Stimulated activated CD4-positive, alpha-beta T cell treated with anti-CD3 and anti-CD28 coated beads, Interleukin-1b, Interleukin-23, amount 100 ng/mL, for 1 hour (primary cell): ENCODE measurements around the gene PRCC.
"Not testable (repeated sequence)": the region's sequence is repeated elsewhere in the genome, so short reads cannot be mapped to it uniquely, and the experiment has no call there.

ENCODE experiments used
- DNase-seq, 2 donors: peaks; one replicate each; pipeline ENCODE4 v3.0.0-alpha.2; 2020; ENCODE audit warnings: low read depth in 2 of 2

The PRCC gene

DNA sequence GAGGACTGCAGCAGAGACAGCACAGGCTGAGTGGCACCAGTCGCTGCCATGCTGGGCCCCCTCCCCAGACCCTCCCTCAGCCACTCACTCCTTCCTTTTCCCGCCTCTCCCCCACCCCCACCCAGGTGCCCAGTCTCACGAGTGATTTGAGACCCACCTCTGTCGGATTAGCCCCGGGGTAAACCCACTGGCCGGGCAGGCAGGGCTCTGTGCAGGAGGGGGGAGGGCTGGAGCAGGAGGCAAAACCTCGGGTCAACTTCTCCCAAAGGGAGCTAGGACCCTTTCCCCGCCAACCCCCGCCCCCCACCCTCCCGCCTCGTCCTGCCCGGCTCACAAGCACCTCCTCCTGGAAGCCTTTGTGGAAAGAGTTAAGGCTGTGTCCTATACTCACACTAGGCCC is 23.0 kb upstream of the PRCC start:
- DNase-seq, result no peak

DNA sequence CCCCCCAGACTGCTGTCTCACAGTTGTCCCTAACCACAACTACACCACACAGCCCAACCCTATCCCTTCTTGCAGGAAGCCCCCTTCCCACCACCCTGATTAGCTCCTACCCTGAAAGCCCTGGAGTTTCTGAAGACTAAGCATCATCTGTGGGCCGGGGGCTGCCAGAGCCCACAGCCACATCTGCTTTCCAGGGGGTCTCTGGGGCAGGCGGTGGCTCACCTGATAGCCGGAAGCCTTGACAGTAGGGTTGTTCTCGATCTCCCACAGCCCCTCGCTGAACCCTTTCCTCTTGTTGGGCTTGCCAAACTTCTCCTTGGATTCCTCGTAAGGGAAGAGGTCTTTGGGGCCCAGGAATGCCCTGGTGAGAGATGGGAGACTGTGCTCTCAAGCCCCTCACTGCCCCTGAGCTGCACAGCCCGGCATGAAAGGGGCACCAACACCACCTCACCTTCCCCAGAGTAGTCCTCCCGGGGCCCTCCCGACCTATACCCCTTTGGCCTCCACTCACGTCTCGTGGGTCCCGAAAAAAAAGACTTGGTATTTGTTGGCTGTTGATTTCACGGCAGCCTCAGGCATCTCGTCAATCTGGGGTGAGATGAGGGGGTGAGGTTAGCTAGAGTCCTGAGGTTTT is 22.4 kb upstream of the PRCC start:
- DNase-seq, result no peak

DNA sequence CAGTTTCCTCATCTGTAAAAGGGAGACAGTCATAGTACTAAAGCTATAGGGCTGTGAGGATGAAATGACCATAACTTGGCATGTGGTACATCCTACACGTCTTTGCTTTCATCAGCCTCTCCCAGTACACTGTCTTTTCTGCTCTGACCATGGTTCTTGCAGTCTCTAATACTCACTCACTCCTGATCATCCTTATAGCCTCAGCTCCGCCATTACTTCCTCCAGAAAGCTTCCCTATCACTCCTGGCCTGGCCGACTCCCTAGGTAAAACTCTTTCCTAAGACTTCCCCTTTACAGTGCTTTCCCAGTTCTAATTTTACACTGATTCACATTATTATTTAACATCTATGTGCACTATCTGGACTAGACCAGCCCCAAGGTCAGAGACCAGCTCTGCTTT is 21.5 kb upstream of the PRCC start:
- no peak for DNase-seq

DNA sequence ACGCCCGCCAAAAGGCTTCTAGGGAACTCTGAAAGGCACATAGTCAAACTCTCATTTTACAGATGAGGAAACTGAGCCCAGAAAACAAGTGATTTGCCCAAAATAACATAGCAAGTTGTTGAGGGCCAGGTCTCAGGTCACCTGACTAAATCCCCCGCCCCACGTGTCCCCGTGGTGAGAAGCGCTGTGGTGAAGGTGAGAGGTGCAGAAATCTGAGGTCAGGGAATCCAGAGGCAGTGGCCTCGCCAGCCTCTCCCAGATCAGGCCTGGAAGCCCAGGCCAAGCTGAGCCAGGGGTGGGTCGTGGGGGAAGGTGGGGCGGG is 21.0 kb upstream of the PRCC start:
- no peak for DNase-seq

DNA sequence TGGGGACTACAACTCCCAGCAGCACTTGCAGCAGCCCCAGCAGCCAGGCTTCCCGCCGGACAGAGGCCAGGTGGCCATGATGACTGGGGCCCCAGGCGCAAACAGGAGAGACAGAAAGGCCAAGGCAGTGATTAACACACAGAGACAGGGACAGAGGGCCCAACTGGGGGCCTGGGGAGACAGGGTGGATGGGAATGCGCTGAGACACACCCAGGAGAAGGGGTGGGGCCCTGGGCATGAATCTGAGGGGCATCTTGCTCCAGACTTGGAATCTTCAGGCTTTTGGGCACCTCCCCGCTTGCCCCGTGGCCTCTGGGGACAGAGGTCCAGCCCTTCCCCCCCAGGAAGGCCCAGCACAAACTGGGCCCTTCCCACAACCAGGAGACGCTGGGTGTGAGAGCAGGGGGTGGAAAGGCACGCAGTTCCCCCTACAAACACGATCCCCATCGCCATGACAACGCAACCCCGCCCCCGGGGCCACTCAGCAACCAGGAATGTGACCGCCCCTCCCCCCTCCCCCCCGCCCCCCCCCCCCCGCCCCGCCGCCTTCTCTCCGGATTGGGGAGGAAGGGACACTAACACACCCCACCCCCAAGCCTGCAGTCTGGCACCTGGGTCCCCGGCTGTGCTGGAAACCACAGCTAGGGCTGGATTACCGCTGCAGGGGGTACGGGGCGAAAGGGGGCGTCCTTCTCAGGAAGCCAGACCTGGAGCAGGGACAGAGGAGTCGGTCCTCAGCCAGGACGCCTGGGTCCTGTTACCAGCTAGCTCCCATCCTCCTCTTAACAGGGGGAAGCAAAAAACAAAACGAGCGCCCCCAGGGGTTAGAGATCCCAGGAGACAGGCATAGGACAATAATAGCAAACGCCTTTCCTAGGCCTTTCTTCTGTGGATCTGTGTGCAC is 20.4 kb upstream of the PRCC start:
- no peak for DNase-seq

DNA sequence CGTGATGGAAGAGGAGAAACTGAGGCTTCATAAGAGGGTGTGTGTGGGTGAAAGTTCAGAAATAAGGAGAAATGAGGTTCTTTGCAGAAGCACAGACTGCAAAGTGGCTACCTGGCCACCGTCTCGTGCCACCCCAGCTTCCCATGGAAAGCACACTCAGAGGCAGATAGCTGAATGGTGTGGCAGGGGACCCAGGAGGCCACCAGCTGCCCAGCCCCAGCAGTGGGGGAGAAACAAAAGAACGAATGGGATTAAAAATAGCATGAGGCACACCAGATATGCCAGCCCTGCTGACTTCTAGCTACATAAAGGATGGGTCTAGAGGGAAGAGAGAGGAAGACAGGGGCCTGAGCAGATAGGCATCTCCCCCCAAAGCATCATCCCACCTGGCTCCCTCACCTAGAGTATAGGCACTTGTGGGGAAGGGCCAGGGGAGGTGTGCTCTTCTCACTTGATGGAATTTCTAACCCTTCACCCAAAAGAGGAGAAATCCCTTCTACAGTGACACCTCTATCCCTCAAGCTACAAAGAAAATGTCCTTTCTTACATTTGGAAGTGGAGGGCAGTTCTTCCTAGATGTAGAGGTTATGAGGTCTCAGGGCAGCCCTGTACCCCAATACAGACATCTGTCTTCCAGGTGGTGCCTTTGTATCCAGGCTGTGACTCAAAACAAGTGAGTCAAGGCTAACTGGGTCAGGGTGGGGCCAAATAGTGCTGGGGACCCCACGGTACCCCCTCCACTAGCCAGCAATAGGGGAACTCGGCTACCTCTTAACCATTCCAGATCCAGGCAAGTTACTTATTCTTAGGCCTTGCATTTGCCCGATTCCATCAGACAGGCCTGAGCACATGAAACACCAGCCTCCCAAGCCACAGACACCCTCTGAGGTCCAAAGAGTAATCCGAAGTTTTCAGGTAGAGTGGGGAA is 19.3 kb upstream of the PRCC start:
- DNase-seq, result no peak

DNA sequence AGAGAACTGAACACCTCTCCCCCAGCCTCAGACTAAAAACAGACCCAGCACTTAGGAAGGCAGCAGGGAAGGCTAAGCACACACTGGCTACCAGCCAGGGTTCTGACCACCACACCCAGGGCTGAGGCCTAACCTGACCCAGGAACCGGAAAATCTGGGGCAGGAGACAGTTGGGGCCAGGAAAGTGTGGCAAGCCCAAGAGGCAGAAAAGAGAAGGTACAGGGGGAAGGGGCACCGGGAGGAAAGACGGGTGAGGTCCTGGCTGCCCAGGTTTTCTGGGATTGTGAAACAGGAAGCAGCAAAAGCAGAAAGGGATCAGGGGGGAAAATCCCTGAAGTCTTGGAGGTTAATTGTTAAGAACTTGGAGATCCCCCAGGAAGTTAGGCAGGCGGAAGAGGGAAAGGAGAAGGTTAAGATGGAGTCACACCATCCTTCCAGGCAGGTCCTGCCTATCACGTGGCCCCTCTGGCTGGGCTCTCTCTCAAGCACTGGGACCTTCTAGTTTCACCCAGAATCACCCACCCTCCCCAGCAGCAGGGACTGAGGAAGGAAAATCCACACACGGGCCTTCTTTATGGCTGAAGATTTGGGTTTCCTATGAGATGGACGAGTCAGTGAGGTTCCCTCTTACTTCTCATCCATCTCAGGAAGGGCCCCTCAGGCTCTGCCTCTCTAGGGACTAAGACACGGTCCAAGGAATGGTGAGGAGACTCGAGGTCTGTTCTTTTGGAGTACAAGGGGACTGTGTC is 18.5 kb upstream of the PRCC start:
- DNase-seq, result no peak

DNA sequence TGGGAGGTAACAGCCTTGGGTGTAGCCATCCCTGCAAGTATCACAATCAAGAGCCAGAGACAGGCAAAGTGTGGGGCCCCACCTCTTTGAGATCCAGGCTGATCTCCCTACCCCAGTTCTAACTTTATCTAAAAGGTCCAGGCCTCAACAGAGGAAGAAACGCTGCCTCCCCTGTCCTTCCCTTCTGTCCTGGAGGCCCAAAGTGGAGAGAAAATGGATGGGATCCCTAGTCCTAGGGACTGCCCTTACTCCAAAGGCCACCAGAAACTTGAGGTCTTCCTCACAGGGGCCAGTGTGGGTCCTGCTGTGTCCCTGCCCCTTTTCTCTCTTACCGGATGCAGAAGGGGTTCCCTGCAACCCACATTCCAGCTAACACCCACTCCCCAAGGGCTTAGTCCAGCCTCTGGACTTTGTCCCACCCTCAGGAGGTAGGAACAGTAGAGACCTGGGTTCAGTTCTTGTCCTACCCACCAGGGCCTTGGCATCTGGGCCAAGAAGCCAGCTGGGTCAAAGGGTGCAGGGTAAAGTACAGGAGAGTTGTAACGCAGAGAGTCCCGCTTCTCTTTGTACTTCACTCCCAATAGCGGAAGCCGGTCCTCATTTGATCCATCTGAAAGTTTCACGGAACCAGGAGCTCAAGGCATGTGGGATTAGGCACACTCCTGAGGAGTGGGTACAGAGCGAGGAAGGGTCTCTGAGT is 17.8 kb upstream of the PRCC start:
- DNase-seq, result no peak

DNA sequence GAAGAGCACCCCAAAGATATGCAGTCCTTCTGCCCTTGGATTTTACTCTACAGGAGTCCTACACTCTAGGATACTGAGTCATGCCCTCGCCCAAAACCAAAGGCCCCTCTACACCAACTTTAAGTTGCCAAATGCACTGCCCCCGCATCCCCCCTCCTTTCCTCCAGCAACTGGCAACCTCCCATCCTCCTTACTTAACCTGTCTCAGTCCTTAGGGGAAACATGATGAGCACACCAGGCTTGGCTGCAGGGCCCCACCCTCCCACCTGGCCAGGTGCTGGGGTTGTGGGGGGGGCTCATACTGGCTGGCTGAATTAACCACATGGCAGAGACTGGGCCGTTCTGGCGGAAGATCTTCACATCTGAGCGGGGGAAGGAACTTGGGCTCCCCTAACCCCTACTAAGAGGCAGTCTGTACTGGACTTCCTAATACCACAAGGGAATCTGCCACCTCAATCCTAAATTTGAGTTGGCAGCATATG is 17.1 kb upstream of the PRCC start:
- no peak for DNase-seq

DNA sequence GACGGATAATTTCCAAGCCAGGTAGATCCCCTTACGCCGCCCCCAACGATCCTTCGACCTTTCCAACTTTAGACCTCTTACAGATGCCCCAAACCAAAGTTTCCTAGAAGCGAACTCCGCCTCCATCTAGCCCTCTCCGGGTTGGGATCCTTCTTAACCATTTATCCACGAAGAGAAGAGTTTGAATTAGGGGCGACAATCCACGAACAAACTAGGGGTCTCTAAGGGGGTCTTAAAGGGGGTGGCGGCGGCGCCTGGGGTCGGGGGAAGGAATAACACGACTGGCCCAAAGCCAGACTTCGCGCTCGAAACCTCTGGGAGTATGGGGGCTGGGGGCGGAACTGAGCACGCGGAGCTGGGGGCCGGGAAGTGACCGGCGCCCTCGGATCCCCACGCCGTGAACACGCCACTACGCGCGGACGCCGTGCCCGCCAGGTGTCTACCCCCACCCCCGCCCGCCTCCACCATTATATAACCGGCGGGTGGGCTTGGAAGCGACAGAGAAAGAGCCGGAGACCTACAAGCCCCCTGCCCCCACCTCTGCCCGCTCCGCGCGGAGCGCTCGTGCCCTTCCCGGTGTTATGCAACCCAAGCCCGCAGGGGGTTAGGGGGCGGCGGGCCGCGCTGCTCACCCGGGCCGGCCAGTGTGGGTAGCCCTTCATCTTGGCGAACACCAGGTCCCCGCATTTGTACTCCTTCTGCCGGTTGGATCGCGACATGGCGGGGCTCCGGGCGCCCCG is 16.5 kb upstream of the PRCC start:
- DNase-seq, result no peak

DNA sequence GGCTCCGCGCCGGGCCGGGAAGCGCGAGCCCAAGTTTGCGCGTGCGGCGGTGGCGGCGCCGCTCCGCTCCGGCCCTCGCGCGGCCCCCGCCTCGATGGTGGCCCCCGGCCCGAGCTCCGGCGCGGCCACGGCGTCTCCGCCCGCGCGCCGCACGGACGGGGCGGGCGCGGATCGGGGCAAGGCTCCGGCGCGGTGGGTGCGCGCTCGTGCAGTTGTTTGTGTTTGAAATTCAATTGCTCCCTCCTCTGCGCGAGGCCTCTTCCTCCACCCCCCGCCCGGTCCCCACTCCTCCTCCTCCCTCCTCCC is 15.9 kb upstream of the PRCC start, which contains the start of gene HDGF:
Gene HDGF (minus strand): TSS at position 225 of the 306 bp plus-strand sequence. CDS start 246 bp downstream, outside the sequence.
- DNase-seq, result no peak

DNA sequence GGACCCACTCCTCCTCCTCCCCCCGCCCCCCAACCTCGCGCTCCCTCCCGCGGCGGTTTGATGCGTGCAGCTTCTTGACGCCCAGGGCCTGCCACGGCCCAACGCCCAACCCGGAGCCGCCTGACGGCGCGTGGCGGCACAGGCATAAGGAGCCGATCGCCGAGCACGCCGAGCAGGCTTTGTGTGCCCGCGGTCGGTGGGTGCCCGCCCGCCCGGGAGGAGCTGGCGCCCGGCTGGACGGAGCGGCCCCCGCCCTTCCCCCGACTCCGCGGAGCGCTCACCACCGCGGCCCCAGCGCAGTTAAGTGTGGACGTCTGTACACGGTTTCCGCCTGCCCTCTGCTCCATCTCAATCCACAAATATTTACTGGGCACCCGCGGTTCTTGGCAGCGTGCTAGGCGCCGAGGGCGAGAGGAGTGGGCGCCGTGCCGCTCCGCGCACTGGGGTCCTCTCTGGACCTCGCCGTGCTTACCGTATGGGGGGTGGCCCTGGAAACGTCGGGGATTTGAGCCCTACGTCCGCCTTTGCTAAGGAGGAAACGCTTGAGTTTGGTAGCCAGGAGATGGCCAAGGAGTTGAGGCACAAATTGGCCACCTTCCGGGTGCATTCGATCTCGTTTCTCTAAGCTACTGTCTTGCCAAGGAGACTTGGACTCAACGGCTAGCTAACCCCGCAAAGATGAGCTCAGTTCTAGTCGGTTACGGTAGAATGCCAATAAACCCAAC is 15.4 kb upstream of the PRCC start:
- DNase-seq, result peak; percentile 92 to 95

DNA sequence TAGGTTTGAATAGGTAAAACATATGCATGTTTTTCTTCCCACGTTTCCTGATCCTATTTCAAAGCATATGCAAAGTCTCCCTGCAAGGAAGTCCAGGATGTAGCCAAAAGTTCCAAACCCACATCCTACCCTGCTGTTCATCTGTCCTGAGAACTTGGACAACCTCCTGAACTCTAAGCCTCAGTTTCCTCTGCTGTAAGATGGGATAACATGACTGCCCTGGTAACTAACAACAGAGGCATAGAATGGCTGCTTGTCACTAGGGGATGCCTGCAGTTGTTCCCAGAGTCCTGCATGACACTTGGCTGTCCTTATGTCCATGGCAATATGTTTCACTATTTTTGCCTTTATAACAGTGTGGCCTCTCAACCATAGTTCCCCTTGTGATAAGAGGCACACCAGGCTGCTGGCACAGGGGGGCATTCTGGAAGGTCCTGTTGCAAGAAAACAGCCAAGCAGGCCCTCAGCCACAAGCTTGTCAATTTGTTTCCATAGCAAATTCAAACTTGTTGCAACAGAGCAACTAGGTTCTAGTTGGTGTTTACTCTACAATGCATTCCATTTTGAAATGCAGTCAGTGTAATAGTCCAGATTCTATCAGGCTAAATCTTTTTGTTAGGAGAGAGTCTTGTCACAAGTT is 14.4 kb upstream of the PRCC start:
- no peak for DNase-seq

DNA sequence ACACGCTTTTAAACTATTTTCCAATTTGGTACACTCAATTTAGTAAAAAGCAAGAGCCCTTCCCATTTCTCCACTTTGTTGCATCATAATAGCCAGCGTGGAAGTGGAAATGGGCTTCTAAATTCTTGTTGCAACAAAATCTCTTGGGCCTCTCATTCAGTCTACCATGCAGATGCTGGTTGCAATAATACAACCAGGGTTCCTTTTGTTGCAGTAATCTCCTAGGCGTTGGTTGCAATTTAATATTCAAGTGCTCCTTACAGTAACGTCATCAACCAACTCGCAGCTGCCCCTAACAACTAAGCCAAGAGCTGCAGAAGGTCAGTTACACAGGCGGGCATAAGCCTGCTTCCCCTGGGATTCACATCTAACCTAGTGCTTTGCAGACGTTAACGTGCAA is 13.1 kb upstream of the PRCC start:
- DNase-seq, result no peak

DNA sequence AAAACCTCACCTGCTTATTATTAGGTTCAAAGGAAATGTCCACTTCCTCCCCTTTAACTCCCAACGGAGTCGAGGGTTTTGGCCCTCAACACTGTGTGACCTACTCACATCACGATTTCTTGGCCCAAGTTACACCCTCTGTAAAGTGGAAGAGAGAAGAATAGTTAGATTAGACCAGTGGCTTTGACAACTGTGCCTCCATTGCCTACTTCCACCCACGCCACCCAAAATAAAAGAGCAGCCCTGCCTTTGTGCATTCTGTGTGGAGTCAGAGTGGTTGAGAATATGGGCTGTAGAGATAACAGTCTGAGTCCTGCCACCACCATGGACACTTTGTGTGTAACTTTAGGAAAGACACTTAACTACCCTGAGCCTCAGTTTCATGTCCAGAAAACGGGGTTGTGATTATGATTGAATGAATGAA is 11.8 kb upstream of the PRCC start:
- DNase-seq, result no peak

DNA sequence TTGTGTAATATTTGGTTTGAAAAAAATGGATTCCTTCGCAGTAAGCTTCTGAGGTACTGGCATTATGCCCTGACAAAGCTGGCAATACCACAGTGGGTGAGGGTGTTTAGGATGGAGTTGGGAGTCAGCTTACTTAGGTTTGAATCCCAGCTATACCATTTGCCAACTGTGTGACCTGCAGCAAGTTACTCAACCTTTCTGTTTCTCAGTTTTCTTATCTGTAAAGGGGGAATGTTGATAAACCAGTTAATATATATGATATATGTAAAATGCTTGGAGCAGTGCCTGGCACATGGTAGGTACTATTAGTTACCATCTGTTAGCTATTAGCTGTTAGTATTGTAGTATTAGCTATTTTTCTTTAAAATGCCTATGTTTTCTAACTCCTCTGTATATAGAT is 11.0 kb upstream of the PRCC start:
- DNase-seq, result no peak

DNA sequence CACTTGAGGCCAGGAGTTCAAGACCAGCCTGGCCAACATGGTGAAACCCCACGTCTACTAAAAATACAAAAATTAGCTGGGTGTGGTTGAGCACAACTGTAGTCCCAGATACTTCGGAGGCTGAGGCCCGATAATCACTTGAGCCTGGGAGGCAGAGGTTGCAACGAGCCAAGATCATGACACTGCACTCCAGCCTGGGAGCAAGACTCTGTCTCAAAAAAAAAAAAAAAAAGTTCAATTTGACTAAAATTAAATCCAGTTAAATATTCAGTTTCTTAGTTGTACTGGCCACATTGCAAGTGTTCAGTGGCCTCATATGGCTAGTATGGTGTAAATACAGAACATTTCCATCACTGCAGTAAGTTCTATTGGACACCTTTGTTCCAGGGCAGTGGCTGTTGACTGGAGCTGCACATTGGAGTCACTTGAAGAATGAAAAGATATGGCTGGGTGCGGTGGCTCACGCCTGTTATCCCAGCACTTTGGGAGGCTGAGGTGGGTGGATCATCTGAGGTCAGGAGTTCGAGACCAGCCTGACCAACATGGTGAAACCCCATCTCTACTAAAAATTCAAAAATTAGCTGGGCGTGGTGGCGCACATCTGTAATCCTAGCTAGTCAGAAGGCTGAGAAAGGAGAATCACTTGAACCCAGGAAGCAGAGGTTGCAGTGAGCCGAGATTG is 9.6 kb upstream of the PRCC start:
- not testable (repeated sequence) for DNase-seq

DNA sequence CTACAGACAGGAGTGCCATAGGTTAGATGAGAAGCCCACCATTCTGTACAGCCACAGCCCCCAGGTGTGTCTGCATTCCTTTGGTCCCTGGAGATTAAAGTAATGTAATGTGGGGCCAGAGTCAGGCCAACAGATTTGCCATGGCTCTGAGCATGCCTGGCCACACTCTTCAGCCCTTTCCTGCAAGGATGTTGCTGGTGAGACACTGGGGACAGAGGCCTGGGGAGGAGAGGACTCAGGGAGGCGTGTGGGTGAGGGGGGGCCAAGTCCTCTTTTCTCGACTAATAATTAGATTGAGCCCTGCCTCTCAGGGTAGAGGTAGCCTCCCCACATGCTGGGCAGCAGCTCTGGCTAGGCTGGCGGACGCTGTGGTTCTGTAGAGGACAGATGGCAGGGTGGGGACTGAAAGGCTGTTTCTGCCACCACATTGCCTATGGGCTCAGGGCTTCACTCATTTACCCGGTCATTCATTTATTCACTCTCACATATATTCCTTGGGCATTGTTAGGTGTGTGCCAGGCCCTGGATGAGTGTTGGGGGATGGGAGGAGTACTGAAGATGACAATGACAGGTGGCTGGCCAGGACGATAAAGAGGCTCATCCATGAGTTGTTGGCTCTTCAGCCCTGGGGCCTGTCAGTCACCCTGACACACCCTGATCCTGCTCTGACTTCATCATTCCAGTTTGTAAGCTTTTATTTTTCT is 7.1 kb upstream of the PRCC start:
- DNase-seq, result no peak
